ENCODE data around the gene DNAH17. TPM values are rescaled to one million over a fixed set of nuclear protein-coding genes. Genes with fewer than 3 reads are reported as not detected.
A peak's percentile ranks its signal among the peaks of the same experiment; 100 is the strongest.

Gene DNAH17
- total RNA-seq, 2 donors from 2014 or later = not detected

- WGBS, 2 donors = 90 to 92% methylated on average over 4 of the region's 4 CpGs
- Histone ChIP-seq H3K36me3 (replicated peaks in 1 of 2; ENCODE audit: insufficient read depth in 1 of 2, low read depth in 2 of 2) (peaks cover 0 to 8% of the 10 kb centered on the region in 2 donors), H3K4me1 (peaks cover 19% of the 10 kb centered on the region), H3K9me3 (no peaks in the 10 kb centered on the region), H3K27ac (no peak overlapping the region), H3K4me3 (no peak overlapping the region), H3K27me3 (no peaks in the 10 kb centered on the region)
- TF ChIP-seq POLR2A (IDR thresholded peaks at IDR 0.05) (no peak), CTCF (IDR thresholded peaks at IDR 0.05) (no peak)
- ATAC-seq (no peak), DNase-seq (no peak)
- intact Hi-C loops (cut with DNase I) = no loop called here
Observed at GRCh38 chr17:78393575-78393974, 183.6 kb downstream of the DNAH17 start.

- 89 to 95% methylated on average over 6 of the region's 6 CpGs for WGBS, 2 donors
- H3K36me3 ChIP-seq (replicated peaks in 1 of 2; ENCODE audit: insufficient read depth in 1 of 2, low read depth in 2 of 2) = peaks cover 0 to 1% of the 10 kb centered on the region in 2 donors
- H3K27me3 ChIP-seq = no peaks in the 10 kb centered on the region
- no peak overlapping the region for H3K27ac ChIP-seq
- no peak overlapping the region for H3K4me3 ChIP-seq
- ATAC-seq = no peak
- no peak for DNase-seq
- no peaks in the 10 kb centered on the region for H3K9me3 ChIP-seq
- H3K4me1 ChIP-seq = peaks cover 27% of the 10 kb centered on the region
- intact Hi-C loops (cut with DNase I) = no loop called here
- TF ChIP-seq POLR2A (IDR thresholded peaks at IDR 0.05) (no peak), CTCF (IDR thresholded peaks at IDR 0.05) (no peak)
Observed at GRCh38 chr17:78392295-78392694, 184.9 kb downstream of the DNAH17 start.

- Histone ChIP-seq H3K9me3 (no peaks in the 10 kb centered on the region), H3K27ac (no peak overlapping the region), H3K36me3 (replicated peaks in 1 of 2; ENCODE audit: insufficient read depth in 1 of 2, low read depth in 2 of 2) (peaks cover 0 to 1% of the 10 kb centered on the region in 2 donors), H3K4me3 (no peak overlapping the region), H3K27me3 (no peaks in the 10 kb centered on the region), H3K4me1 (peaks cover 23% of the 10 kb centered on the region)
- TF ChIP-seq POLR2A (IDR thresholded peaks at IDR 0.05) (no peak), CTCF (IDR thresholded peaks at IDR 0.05) (no peak)
- DNase-seq (no peak), ATAC-seq (no peak)
- intact Hi-C loops (cut with DNase I) = no loop called here
- 63 to 80% methylated on average over 4 of the region's 4 CpGs for WGBS, 2 donors
Observed at GRCh38 chr17:78391843-78392242, 185.4 kb downstream of the DNAH17 start.

- Histone ChIP-seq H3K4me3 (no peak overlapping the region), H3K27ac (no peak overlapping the region), H3K36me3 (replicated peaks in 1 of 2; ENCODE audit: insufficient read depth in 1 of 2, low read depth in 2 of 2) (peaks cover 0 to 1% of the 10 kb centered on the region in 2 donors), H3K4me1 (peaks cover 15% of the 10 kb centered on the region), H3K27me3 (no peaks in the 10 kb centered on the region), H3K9me3 (no peaks in the 10 kb centered on the region)
- DNase-seq (no peak), ATAC-seq (no peak)
- no peak for TF ChIP-seq POLR2A (IDR thresholded peaks at IDR 0.05)
- no peak for TF ChIP-seq CTCF (IDR thresholded peaks at IDR 0.05)
- 87 to 94% methylated on average over 10 to 11 of the region's 11 CpGs for WGBS, 2 donors
- intact Hi-C loops (cut with DNase I) = no loop called here
Observed at GRCh38 chr17:78391051-78391431, 186.2 kb downstream of the DNAH17 start.

- intact Hi-C loops (cut with DNase I) = no loop called here
- DNase-seq (no peak), ATAC-seq (peak; percentile 34)
- Histone ChIP-seq H3K4me3 (no peak overlapping the region), H3K9me3 (no peaks in the 10 kb centered on the region), H3K4me1 (peaks cover 12% of the 10 kb centered on the region), H3K36me3 (replicated peaks in 1 of 2; ENCODE audit: insufficient read depth in 1 of 2, low read depth in 2 of 2) (peaks cover 0 to 1% of the 10 kb centered on the region in 2 donors), H3K27ac (no peak overlapping the region), H3K27me3 (no peaks in the 10 kb centered on the region)
- no peak for TF ChIP-seq POLR2A (IDR thresholded peaks at IDR 0.05)
- TF ChIP-seq CTCF (IDR thresholded peaks at IDR 0.05) = no peak
- WGBS, 2 donors = 74 to 85% methylated on average over 5 to 15 of the region's 15 CpGs
Observed at GRCh38 chr17:78390241-78391050, 186.8 kb downstream of the DNAH17 start.
